ENCODE data around the gene CALB2.

Gene CALB2

DNA sequence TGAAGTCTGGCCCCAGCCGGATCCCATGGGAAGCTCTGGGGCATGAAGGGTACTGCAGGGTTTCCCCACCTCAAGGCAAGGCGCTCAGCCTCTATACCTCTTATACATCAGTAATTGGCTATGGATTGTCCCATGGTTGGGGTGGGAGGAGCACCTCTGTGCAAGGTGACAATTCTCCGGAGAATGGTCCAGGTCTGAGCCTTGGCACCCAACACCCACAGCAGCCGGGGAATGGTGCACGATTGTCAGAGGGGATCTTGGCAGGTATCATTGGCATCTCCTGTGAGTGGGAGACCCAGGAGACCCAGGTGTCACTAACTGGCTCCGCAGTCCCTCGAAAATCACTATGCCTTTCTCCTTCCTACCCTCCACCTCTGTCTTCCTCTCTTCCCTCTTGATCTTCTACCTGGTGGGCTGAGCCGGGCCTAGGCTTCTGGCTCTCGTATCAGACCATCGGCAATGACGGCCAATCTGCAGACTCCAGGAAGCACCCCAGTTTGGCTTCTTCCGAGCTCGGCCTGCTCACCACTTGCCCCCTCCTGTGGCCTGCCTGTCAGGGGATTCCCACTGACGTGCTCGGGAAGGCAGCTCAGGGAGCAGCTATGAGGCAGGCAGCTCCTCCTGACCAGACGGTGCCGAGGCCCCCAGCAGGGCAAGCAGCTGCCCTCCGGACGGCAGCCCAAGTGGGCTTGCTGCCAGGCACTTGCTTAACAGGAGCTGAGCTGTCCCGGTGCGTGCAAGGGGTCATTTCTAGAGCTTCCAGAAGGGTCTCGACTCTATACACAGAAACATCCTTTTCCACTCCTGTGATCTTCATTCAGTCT, 10.0 kb upstream of the CALB2 start:
- no peak for TF ChIP-seq CTCF (IDR thresholded peaks at IDR 0.05; ENCODE audit: insufficient read depth, low read length, poor library complexity, severe bottlenecking)
- no peak for TF ChIP-seq EZH2phosphoT487 (conservative IDR thresholded peaks at IDR 0.05; ENCODE audit: low read length)
- no peak overlapping the region for H3K4me2 ChIP-seq (ENCODE audit: low read depth, low read length, poor library complexity, severe bottlenecking)
- H3F3A ChIP-seq (ENCODE audit: insufficient read depth) = no peaks in the 10 kb centered on the region
- no peaks in the 10 kb centered on the region for H4K20me1 ChIP-seq (ENCODE audit: low read depth, low read length)
- no peak overlapping the region for H2AFZ ChIP-seq (ENCODE audit: low read depth, low read length, severe bottlenecking)
- no peaks in the 10 kb centered on the region for H3K9me2 ChIP-seq (replicated peaks; ENCODE audit: insufficient read depth, low read length)
- H3K4me3 ChIP-seq (ENCODE audit: insufficient read depth, low read length, poor library complexity, severe bottlenecking) = no peak overlapping the region
- H3K27me3 ChIP-seq (ENCODE audit: low read length) = no peaks in the 10 kb centered on the region
- no peaks in the 10 kb centered on the region for H3K36me3 ChIP-seq (ENCODE audit: low read length)
- no peaks in the 10 kb centered on the region for H3K9me3 ChIP-seq (ENCODE audit: insufficient read depth, low read length)
- no peaks in the 10 kb centered on the region for H3K79me2 ChIP-seq (ENCODE audit: insufficient read depth, low read length)
- no peak overlapping the region for H3K27ac ChIP-seq (ENCODE audit: low read depth, low read length)
- no peak overlapping the region for H3K9ac ChIP-seq (ENCODE audit: low read length)

DNA sequence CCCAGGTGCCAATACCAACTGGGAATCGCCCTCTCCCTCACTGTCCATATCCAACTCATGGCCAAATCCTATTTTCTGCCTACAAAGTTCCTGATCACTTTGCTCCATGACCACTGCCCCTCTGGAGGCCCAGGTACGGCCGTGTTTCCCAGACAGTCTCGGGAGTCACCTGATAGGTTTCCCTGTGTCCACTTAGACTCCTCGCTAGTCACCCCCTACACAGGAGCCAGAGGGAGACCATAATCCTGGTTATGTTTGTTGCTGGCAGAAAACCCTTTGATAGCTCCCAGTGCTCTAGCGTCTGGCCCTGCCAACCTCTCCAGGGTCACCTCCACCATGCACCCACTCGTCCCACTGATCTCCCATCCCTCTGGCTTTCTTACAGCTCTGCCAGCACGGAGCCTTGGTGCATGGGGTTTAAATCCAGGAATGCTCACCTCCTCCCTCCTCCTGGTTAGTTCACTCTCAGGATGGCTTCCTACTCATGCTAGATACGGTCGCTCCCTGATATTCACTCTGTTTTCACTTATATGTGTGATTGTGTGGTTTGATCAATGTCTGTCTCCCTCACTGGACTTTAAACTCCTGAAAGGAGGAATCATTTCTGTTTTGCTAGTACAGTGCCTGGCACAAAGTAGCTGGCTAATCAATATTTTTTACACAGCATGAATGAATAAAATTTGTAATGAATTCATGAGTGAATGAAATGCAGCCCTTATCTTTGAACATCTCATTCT, 7.5 kb upstream of the CALB2 start:
- no peak overlapping the region for H2AFZ ChIP-seq (ENCODE audit: low read depth, low read length, severe bottlenecking)
- H3K4me2 ChIP-seq (ENCODE audit: low read depth, low read length, poor library complexity, severe bottlenecking) = no peak overlapping the region
- no peaks in the 10 kb centered on the region for H3K27me3 ChIP-seq (ENCODE audit: low read length)
- TF ChIP-seq EZH2phosphoT487 (conservative IDR thresholded peaks at IDR 0.05; ENCODE audit: low read length) (no peak), CTCF (IDR thresholded peaks at IDR 0.05; ENCODE audit: insufficient read depth, low read length, poor library complexity, severe bottlenecking) (no peak)
- H3K79me2 ChIP-seq (ENCODE audit: insufficient read depth, low read length) = no peaks in the 10 kb centered on the region
- no peak overlapping the region for H3K9ac ChIP-seq (ENCODE audit: low read length)
- H3F3A ChIP-seq (ENCODE audit: insufficient read depth) = no peaks in the 10 kb centered on the region
- no peaks in the 10 kb centered on the region for H3K9me3 ChIP-seq (ENCODE audit: insufficient read depth, low read length)
- H3K9me2 ChIP-seq (replicated peaks; ENCODE audit: insufficient read depth, low read length) = no peaks in the 10 kb centered on the region
- no peaks in the 10 kb centered on the region for H4K20me1 ChIP-seq (ENCODE audit: low read depth, low read length)
- no peaks in the 10 kb centered on the region for H3K36me3 ChIP-seq (ENCODE audit: low read length)
- H3K27ac ChIP-seq (ENCODE audit: low read depth, low read length) = no peak overlapping the region
- H3K4me3 ChIP-seq (ENCODE audit: insufficient read depth, low read length, poor library complexity, severe bottlenecking) = no peak overlapping the region

GRCh38 chr16:71351558-71351901, 7.0 kb upstream of the CALB2 start:
- Histone ChIP-seq H4K20me1 (ENCODE audit: low read depth, low read length) (no peaks in the 10 kb centered on the region), H3F3A (ENCODE audit: insufficient read depth) (no peaks in the 10 kb centered on the region), H3K27me3 (ENCODE audit: low read length) (no peaks in the 10 kb centered on the region), H3K79me2 (ENCODE audit: insufficient read depth, low read length) (no peaks in the 10 kb centered on the region), H3K9me2 (replicated peaks; ENCODE audit: insufficient read depth, low read length) (no peaks in the 10 kb centered on the region), H3K36me3 (ENCODE audit: low read length) (no peaks in the 10 kb centered on the region), H2AFZ (ENCODE audit: low read depth, low read length, severe bottlenecking) (no peak overlapping the region), H3K9me3 (ENCODE audit: insufficient read depth, low read length) (no peaks in the 10 kb centered on the region), H3K27ac (ENCODE audit: low read depth, low read length) (no peak overlapping the region), H3K4me3 (ENCODE audit: insufficient read depth, low read length, poor library complexity, severe bottlenecking) (no peak overlapping the region), H3K9ac (ENCODE audit: low read length) (no peak overlapping the region), H3K4me2 (ENCODE audit: low read depth, low read length, poor library complexity, severe bottlenecking) (no peak overlapping the region)
- no peak for TF ChIP-seq CTCF (IDR thresholded peaks at IDR 0.05; ENCODE audit: insufficient read depth, low read length, poor library complexity, severe bottlenecking)
- no peak for TF ChIP-seq EZH2phosphoT487 (conservative IDR thresholded peaks at IDR 0.05; ENCODE audit: low read length)

Data from SU-DHL-6 (cell line).